ENCODE results near the gene RAB5IF.

DNA sequence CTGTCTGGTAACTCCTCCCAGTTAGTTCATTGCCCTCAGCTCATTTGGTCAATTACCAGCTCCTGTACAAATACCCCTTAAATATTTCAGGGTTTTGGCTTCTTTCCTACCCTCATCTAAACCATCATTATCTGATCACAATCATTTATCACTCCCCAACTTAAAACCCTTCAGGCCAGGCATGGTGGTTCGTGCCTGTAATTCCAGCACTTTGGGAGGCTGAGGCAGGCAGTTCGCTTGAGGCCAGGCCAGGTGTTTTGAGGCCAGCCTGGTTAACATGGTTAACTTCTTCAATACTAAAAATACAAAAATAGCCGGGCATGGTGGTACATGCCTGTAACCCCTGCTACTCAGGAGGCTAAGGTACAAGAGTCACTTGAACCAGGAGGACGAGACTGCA, 22.8 kb upstream of the RAB5IF start:
- TF ChIP-seq, protein P1, sequence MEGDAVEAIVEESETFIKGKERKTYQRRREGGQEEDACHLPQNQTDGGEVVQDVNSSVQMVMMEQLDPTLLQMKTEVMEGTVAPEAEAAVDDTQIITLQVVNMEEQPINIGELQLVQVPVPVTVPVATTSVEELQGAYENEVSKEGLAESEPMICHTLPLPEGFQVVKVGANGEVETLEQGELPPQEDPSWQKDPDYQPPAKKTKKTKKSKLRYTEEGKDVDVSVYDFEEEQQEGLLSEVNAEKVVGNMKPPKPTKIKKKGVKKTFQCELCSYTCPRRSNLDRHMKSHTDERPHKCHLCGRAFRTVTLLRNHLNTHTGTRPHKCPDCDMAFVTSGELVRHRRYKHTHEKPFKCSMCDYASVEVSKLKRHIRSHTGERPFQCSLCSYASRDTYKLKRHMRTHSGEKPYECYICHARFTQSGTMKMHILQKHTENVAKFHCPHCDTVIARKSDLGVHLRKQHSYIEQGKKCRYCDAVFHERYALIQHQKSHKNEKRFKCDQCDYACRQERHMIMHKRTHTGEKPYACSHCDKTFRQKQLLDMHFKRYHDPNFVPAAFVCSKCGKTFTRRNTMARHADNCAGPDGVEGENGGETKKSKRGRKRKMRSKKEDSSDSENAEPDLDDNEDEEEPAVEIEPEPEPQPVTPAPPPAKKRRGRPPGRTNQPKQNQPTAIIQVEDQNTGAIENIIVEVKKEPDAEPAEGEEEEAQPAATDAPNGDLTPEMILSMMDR (IDR thresholded peaks at IDR 0.05), result no peak
- TF ChIP-seq POLR2A (IDR thresholded peaks at IDR 0.05) (no peak), EP300 (IDR thresholded peaks at IDR 0.05) (no peak)
